Measurements from ENCODE around the gene DNMT3A. TPM values are rescaled to one million over a fixed set of nuclear protein-coding genes. Genes with fewer than 3 reads are reported as not detected.

Gene DNMT3A
- total and polyA plus RNA-seq, 2 of the 8 experiments (the other 6 are each of a cell fraction or from before 2014, with no cell fraction given) = 33.6 to 178 TPM

DNA sequence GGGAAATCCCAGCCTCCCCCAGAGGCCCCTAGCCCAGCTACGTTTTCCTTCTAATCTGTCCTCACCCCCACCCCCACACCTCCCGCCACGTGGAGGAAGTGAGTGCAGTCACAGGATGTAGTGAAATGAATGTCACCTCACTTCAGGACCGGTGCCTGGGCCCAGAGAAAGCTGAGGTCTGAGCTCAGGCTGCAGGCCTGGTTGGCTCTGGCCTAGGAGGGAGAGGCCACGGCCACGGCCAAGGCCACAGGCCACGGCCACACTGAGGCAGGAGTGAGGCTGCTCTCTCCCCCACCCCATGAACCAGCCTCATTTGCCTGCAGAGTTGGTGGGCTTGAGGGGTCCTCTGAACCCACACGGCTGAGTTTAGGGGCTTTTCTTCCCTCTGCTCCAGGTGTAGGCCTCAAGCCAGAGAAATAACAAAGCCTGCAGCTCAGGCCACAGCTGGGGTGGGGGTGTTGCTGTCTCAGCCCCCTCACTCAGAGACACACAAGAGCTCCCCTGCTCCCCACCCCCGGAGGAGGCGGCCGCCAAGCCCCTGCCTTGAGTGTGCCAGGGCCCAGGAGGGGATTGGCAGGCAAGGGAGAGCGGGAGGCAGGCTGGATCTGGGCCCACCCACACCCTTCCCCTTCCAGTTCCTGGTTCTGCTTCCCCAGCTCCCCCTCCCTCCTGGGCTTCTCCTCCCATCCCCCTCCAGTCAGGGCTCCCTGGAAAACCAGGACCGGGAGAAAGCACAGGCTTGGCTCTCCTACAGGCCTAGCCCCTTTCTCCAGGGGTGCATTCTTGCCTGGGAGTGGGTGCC lies 27.0 kb downstream of the DNMT3A start:
- H2BK20ac ChIP-seq (ENCODE audit: low read length) = peak overlapping the region; percentile 100
- H2BK15ac ChIP-seq (ENCODE audit: low read length) = peak overlapping the region; percentile 95; the same call in 1 of the 2 replicates
- CTCF ChIA-PET (ENCODE audit: partially characterized antibody) = interaction anchor here (0.7 to 15.1 kb wide), 16 partner anchors 8 to 252 kb away, joined by 3 to 178 read pairs (median 4); partner anchors contain the start of gene DNMT3A
- no peaks in the 10 kb centered on the region; the same call in 1 of the 2 replicates for H3K79me1 ChIP-seq (ENCODE audit: low read depth, low read length)
- no peaks in the 10 kb centered on the region for H3K23me2 ChIP-seq (ENCODE audit: low read depth, low read length)
- POLR2A ChIA-PET (ENCODE audit: partially characterized antibody) = interaction anchor here (0.7 to 2.5 kb wide), 14 partner anchors 8 to 112 kb away, joined by 3 to 10 read pairs (median 4); no protein-coding TSS in a partner anchor
- peak; percentile 62 to 89 for DNase-seq (ENCODE audit: low read depth in 1 of 2, low spot score in 2 of 2)
- no peak overlapping the region for H3K14ac ChIP-seq (ENCODE audit: insufficient read length)
- H2AFZ ChIP-seq (ENCODE audit: low read length) = peak overlapping the region; percentile 63; the same call in 1 of the 2 replicates
- peaks cover 5 to 57% (median 51%) of the 10 kb centered on the region in 4 experiments for H3K4me1 ChIP-seq (replicated peaks in 1 of 4; ENCODE audit: control insufficient read depth in 3 of 4, insufficient read depth in 4 of 4, low read length in 3 of 4)
- H3K18ac ChIP-seq (ENCODE audit: extremely low read depth, low read length) = peak overlapping the region; percentile 99
- FAIRE-seq = no peak
- H3K9ac ChIP-seq (replicated peaks in 1 of 4; ENCODE audit: extremely low read depth in 1 of 4, low read depth in 3 of 4, low read length in 3 of 4) = peak overlapping the region in 2 of 4 experiments; percentile 34 to 42; a peak in 2 of 7 replicates
- H3K4me3 ChIP-seq (ENCODE audit: extremely low read depth in 1 of 4, insufficient read depth in 2 of 4, low read depth in 3 of 4, low read length in 4 of 4) = no peak overlapping the region
- no peaks in the 10 kb centered on the region for H3K36me3 ChIP-seq (ENCODE audit: control insufficient read depth in 2 of 4, insufficient read depth in 4 of 4, low read length in 3 of 4)
- H4K20me1 ChIP-seq (replicated peaks in 1 of 2; ENCODE audit: control insufficient read depth in 1 of 2, insufficient read depth in 2 of 2, low read length in 2 of 2) = no peaks in the 10 kb centered on the region
- H3K4me2 ChIP-seq (ENCODE audit: insufficient read depth in 1 of 2, low read depth in 2 of 2, low read length in 2 of 2) = peak overlapping the region in 1 of 2 experiments; percentile 32; a peak in 2 of 4 replicates
- H2BK5ac ChIP-seq (ENCODE audit: low read depth, low read length) = peak overlapping the region; percentile 89
- peak overlapping the region; percentile 77; the same call in 1 of the 2 replicates for H3K27ac ChIP-seq (ENCODE audit: low read depth, low read length)
- peak overlapping the region; percentile 98 for H2BK120ac ChIP-seq (replicated peaks; ENCODE audit: low read depth, low read length)
- peak overlapping the region; percentile 99 for H3K4ac ChIP-seq (replicated peaks; ENCODE audit: insufficient read length, low read depth, low read length)
- peak overlapping the region; percentile 91 for H3K56ac ChIP-seq (replicated peaks; ENCODE audit: insufficient read length, low read depth, low read length)
- H3K9me3 ChIP-seq (ENCODE audit: insufficient read depth in 2 of 2, low read depth in 1 of 2, low read length in 1 of 2) = no peaks in the 10 kb centered on the region
- H3K27me3 ChIP-seq (replicated peaks in 1 of 4; ENCODE audit: control insufficient read depth in 3 of 4, extremely low read depth in 1 of 4, insufficient read depth in 3 of 4, low read length in 3 of 4) = no peaks in the 10 kb centered on the region
- peak overlapping the region; percentile 17; the same call in 1 of the 2 replicates for H2AK5ac ChIP-seq (ENCODE audit: low read depth, low read length)
- peak overlapping the region; percentile 100 for H4K91ac ChIP-seq (replicated peaks; ENCODE audit: insufficient read length, low read length)
- peak overlapping the region; percentile 89 for H4K5ac ChIP-seq (ENCODE audit: insufficient read length, low read depth, low read length)
- peak overlapping the region; percentile 96; the same call in 1 of the 2 replicates for H2BK12ac ChIP-seq (ENCODE audit: low read depth, low read length)
- 50% methylated on average over 7 of the region's 13 CpGs; no CpG with 5 or more reads in 1 of the 2 experiments for WGBS, 2 experiments (ENCODE audit: extremely low coverage in 1 of 2, insufficient coverage in 1 of 2, insufficient read length in 1 of 2, insufficient replicate concordance in 2 of 2, low coverage in 1 of 2, low lambda C conversion rate in 2 of 2, missing lambda C conversion rate in 1 of 2)
- peak overlapping the region; percentile 87 for H4K8ac ChIP-seq (ENCODE audit: extremely low read depth, insufficient read depth, low read length)
- H3K23ac ChIP-seq (ENCODE audit: insufficient read length) = no peak overlapping the region
- H3K79me2 ChIP-seq (ENCODE audit: control insufficient read depth in 1 of 2, insufficient read depth in 2 of 2, low read length in 2 of 2) = no peaks in the 10 kb centered on the region
- TF ChIP-seq SIN3A (conservative IDR thresholded peaks at IDR 0.05 in 1 of 2, IDR thresholded peaks at IDR 0.05 in 1 of 2; ENCODE audit: low read depth in 1 of 2, low read length in 2 of 2) (0 out of 4 replicates have a peak, but pooled peaks of 1 of the 2 experiments have one; percentile 37), CBX5 (IDR thresholded peaks at IDR 0.05; ENCODE audit: low read depth, low read length) (no peak), POU5F1 (IDR thresholded peaks at IDR 0.05; ENCODE audit: low read depth, low read length) (no peak), FOSL1 (IDR thresholded peaks at IDR 0.05; ENCODE audit: insufficient read depth, low read depth, low read length) (peak; percentile 41; the same call in 1 of the 2 replicates), JUN (IDR thresholded peaks at IDR 0.05; ENCODE audit: low read depth, low read length) (no peak), GTF2F1 (IDR thresholded peaks at IDR 0.05; ENCODE audit: borderline replicate concordance, low read depth, low read length) (no peak), ASH2L (IDR thresholded peaks at IDR 0.05; ENCODE audit: low read length) (no peak), EZH2 (IDR thresholded peaks at IDR 0.05; ENCODE audit: low read depth, low read length, severe bottlenecking) (no peak), CEBPB (IDR thresholded peaks at IDR 0.05; ENCODE audit: low read depth, low read length) (no peak)
- TF ChIP-seq, protein P1, sequence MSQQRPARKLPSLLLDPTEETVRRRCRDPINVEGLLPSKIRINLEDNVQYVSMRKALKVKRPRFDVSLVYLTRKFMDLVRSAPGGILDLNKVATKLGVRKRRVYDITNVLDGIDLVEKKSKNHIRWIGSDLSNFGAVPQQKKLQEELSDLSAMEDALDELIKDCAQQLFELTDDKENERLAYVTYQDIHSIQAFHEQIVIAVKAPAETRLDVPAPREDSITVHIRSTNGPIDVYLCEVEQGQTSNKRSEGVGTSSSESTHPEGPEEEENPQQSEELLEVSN (IDR thresholded peaks at IDR 0.05) = no peak
